H9 (cell line): ENCODE measurements around the gene DACH1. TPM values are rescaled to one million over a fixed set of nuclear protein-coding genes. Genes with fewer than 3 reads are reported as not detected.

Source experiments
- DNase-seq: peaks from one replicate; pipeline ENCODE4 v3.0.0-alpha.2; 2017
- H2AFZ ChIP-seq: one replicate; pipeline ENCODE4 v1.6.1; 2013; ENCODE audit warnings: mild to moderate bottlenecking, low read length, control low read depth, moderate library complexity
- H2AK5ac ChIP-seq: 2 replicates; pipeline ENCODE4 v1.6.1; 2013; ENCODE audit warnings: low read length, control low read depth, mixed read lengths; ENCODE audit not compliant: insufficient read length
- H2BK120ac ChIP-seq: one replicate; pipeline ENCODE4 v1.6.1; 2013; ENCODE audit warnings: low read depth, mild to moderate bottlenecking, low read length, control low read depth, inconsistent platforms; ENCODE audit not compliant: poor library complexity, severe bottlenecking
- H2BK12ac ChIP-seq: 2 replicates; pipeline ENCODE4 v1.6.1; 2013; ENCODE audit warnings: low read length, control low read depth, mixed read lengths, low read depth; ENCODE audit not compliant: insufficient read length
- H2BK15ac ChIP-seq: 2 replicates; pipeline ENCODE4 v1.6.1; 2013; ENCODE audit warnings: low read depth, low read length, control low read depth
- H2BK20ac ChIP-seq: one replicate; pipeline ENCODE4 v1.6.1; 2013; ENCODE audit warnings: low read depth, mild to moderate bottlenecking, low read length, control low read depth, inconsistent platforms; ENCODE audit not compliant: poor library complexity, severe bottlenecking
- H2BK5ac ChIP-seq: 2 replicates; pipeline ENCODE4 v1.6.1; 2013; ENCODE audit warnings: low read length, control low read depth, mixed read lengths; ENCODE audit not compliant: insufficient read length
- H3K14ac ChIP-seq: 2 replicates; pipeline ENCODE4 v1.6.1; 2013; ENCODE audit warnings: low read length, control low read depth; ENCODE audit not compliant: insufficient read depth
- H3K18ac ChIP-seq: 2 replicates; pipeline ENCODE4 v1.6.1; 2013; ENCODE audit warnings: low read depth, mild to moderate bottlenecking, mixed read lengths, low read length, control low read depth; ENCODE audit not compliant: insufficient read length
- H3K23ac ChIP-seq: 2 replicates; pipeline ENCODE4 v1.6.1; 2013; ENCODE audit warnings: low read length, control low read depth, mixed read lengths, low read depth; ENCODE audit not compliant: insufficient read length
- H3K23me2 ChIP-seq: 2 replicates; pipeline ENCODE4 v1.6.1; 2013; ENCODE audit warnings: low read depth, mild to moderate bottlenecking, mixed read lengths, low read length, control low read depth; ENCODE audit not compliant: insufficient read length, poor library complexity, severe bottlenecking
- H3K27ac ChIP-seq: 2 replicates; pipeline ENCODE4 v1.5.1; 2013; ENCODE audit warnings: low read length, control low read depth, mixed read lengths, low read depth; ENCODE audit not compliant: insufficient read length
- H3K27me3 ChIP-seq: 2 replicates; pipeline ENCODE4 v1.6.1; 2013; ENCODE audit warnings: low read length, control low read depth, inconsistent platforms; ENCODE audit not compliant: insufficient read depth
- H3K4ac ChIP-seq: 2 replicates; pipeline ENCODE4 v1.6.1; 2013; ENCODE audit warnings: low read depth, mild to moderate bottlenecking, control low read depth, inconsistent platforms, low read length, moderate library complexity
- H3K4me1 ChIP-seq: 2 replicates; pipeline ENCODE4 v1.6.1; 2013; ENCODE audit warnings: low read length, control low read depth, inconsistent platforms; ENCODE audit not compliant: insufficient read depth
- H3K4me2 ChIP-seq: 2 replicates; pipeline ENCODE4 v1.6.1; 2013; ENCODE audit warnings: low read length, control low read depth, mixed read lengths; ENCODE audit not compliant: insufficient read length, insufficient read depth
- H3K56ac ChIP-seq: 2 replicates; pipeline ENCODE4 v1.6.1; 2013; ENCODE audit warnings: low read depth, mild to moderate bottlenecking, mixed read lengths, low read length, control low read depth; ENCODE audit not compliant: insufficient read length
- H3K79me1 ChIP-seq: 2 replicates; pipeline ENCODE4 v1.6.1; 2013; ENCODE audit warnings: low read depth, mild to moderate bottlenecking, moderate library complexity, low read length, control low read depth, inconsistent platforms; ENCODE audit not compliant: insufficient read depth, poor library complexity, severe bottlenecking
- H3K79me2 ChIP-seq: 2 replicates; pipeline ENCODE4 v1.6.1; 2013; ENCODE audit warnings: low read length, control low read depth, inconsistent platforms; ENCODE audit not compliant: insufficient read depth
- H3K9ac ChIP-seq: 2 replicates; pipeline ENCODE4 v1.6.1; 2013; ENCODE audit warnings: low read length, control low read depth, mixed read lengths; ENCODE audit not compliant: insufficient read length; ENCODE audit errors: extremely low read depth
- H3K9me3 ChIP-seq: one replicate; pipeline ENCODE4 v1.6.1; 2013; ENCODE audit warnings: low read depth, low read length, inconsistent platforms; ENCODE audit not compliant: control insufficient read depth
- H3T11ph ChIP-seq: one replicate; pipeline ENCODE4 v1.6.1; 2013; ENCODE audit warnings: mild to moderate bottlenecking, low read length, control low read depth, inconsistent platforms
- H4K20me1 ChIP-seq: one replicate; pipeline ENCODE4 v1.6.1; 2013; ENCODE audit not compliant: control insufficient read depth, insufficient read length, insufficient read depth
- H4K5ac ChIP-seq: 2 replicates; pipeline ENCODE4 v1.6.1; 2013; ENCODE audit warnings: low read depth, mild to moderate bottlenecking, mixed read lengths, low read length, control low read depth; ENCODE audit not compliant: insufficient read length
- H4K8ac ChIP-seq: replicated peaks from 2 replicates; pipeline ENCODE4 v1.6.1; 2013; ENCODE audit warnings: low read length, control low read depth, mixed read lengths, low read depth; ENCODE audit not compliant: insufficient read length
- H4K91ac ChIP-seq: 2 replicates; pipeline ENCODE4 v1.6.1; 2013; ENCODE audit warnings: low read depth, mild to moderate bottlenecking, moderate library complexity, mixed read lengths, low read length, control low read depth; ENCODE audit not compliant: insufficient read length
- H3K27ac Mint-ChIP-seq, 3 experiments: 2 replicates in 2 of 3; 3 replicates in 1 of 3; pipeline ENCODE4 v1.8.0; 2020 to 2021; ENCODE audit warnings: mixed read lengths in 3 of 3, mild to moderate bottlenecking in 1 of 3, moderate library complexity in 1 of 3
- H3K27me3 Mint-ChIP-seq: 2 replicates; pipeline ENCODE4 v1.8.0; 2021; ENCODE audit warnings: low read depth, mild to moderate bottlenecking, moderate library complexity, mixed read lengths
- H3K36me3 Mint-ChIP-seq, 3 experiments: 2 replicates in 2 of 3; 3 replicates in 1 of 3; pipeline ENCODE4 v1.8.0; 2020 to 2021; ENCODE audit warnings: low read depth in 3 of 3, mixed read lengths in 3 of 3; ENCODE audit not compliant: insufficient read depth in 1 of 3
- H3K4me1 Mint-ChIP-seq, 2 experiments: 2 replicates each; pipeline ENCODE4 v1.8.0; 2020; ENCODE audit warnings: mixed read lengths in 2 of 2
- H3K4me3 Mint-ChIP-seq, 2 experiments: 2 replicates in 1 of 2; 3 replicates in 1 of 2; pipeline ENCODE4 v1.8.0; 2020 to 2021; ENCODE audit warnings: mild to moderate bottlenecking in 2 of 2, mixed read lengths in 2 of 2, moderate library complexity in 1 of 2
- H3K9me3 Mint-ChIP-seq, 2 experiments: 2 replicates in 1 of 2; 3 replicates in 1 of 2; pipeline ENCODE4 v1.8.0; 2020; ENCODE audit warnings: mild to moderate bottlenecking in 2 of 2, mixed read lengths in 2 of 2, moderate library complexity in 1 of 2
- CTCF ChIP-seq: fragments of 200-600 bp; sonication (generic); conservative IDR thresholded peaks from 3 replicates; pipeline ENCODE4 v1.8.0; 2021; ENCODE audit warnings: antibody characterized with exemption, mild to moderate bottlenecking
- WGBS: extraction: QIAGEN DNeasy Blood & Tissue Kit; methylation state at CpG from one replicate; pipeline ENCODE4 v1.1.7; 2013; ENCODE audit warnings: missing lambda C conversion rate, low lambda C conversion rate, mixed read lengths; ENCODE audit not compliant: insufficient read length; ENCODE audit errors: extremely low coverage; 5-methylcytosine and 5-hydroxymethylcytosine counted together
- total RNA-seq: library from RNA; stranded (reverse); gene quantifications from 2 replicates; pipeline ENCODE4 v1.2.1, GENCODE V29; 2021

Gene DACH1
- total RNA-seq, 1 experiment from 2014 or later: not detected

- no peak overlapping the region for H2BK12ac ChIP-seq
- no peak overlapping the region for H3K56ac ChIP-seq
- no peak overlapping the region for H2AFZ ChIP-seq
- no peaks in the 10 kb centered on the region for H4K20me1 ChIP-seq
- H2BK120ac ChIP-seq: no peak overlapping the region
- H4K91ac ChIP-seq: no peak overlapping the region
- no peak overlapping the region for H3K27ac ChIP-seq
- H3K4me3 Mint-ChIP-seq: no peak overlapping the region
- H3K9ac ChIP-seq: no peak overlapping the region
- no peaks in the 10 kb centered on the region for H3K36me3 Mint-ChIP-seq
- no peak overlapping the region for H2BK20ac ChIP-seq
- no peaks in the 10 kb centered on the region for H3K27me3 ChIP-seq
- H3K9me3 Mint-ChIP-seq: no peaks in the 10 kb centered on the region
- no peak overlapping the region for H2AK5ac ChIP-seq
- H4K8ac ChIP-seq: no peak overlapping the region
- H3K79me1 ChIP-seq: no peaks in the 10 kb centered on the region
- no peak overlapping the region for H3K27ac Mint-ChIP-seq
- no peak overlapping the region for H2BK5ac ChIP-seq
- no peak for TF ChIP-seq CTCF
- H3K9me3 ChIP-seq: no peaks in the 10 kb centered on the region
- H3K23me2 ChIP-seq: no peaks in the 10 kb centered on the region
- H4K5ac ChIP-seq: no peak overlapping the region
- H3K4me1 Mint-ChIP-seq: no peaks in the 10 kb centered on the region
- H3K79me2 ChIP-seq: no peaks in the 10 kb centered on the region
- H3K4me2 ChIP-seq: no peak overlapping the region
- H3K14ac ChIP-seq: no peak overlapping the region
- H3K18ac ChIP-seq: no peak overlapping the region
- no peak overlapping the region for H3K4ac ChIP-seq
- H3K4me1 ChIP-seq: no peaks in the 10 kb centered on the region
- no peak for DNase-seq
- H3T11ph ChIP-seq: no peak overlapping the region
- no peaks in the 10 kb centered on the region for H3K27me3 Mint-ChIP-seq
- WGBS: no CpG with 5 or more reads among the region's 6 CpGs
- H2BK15ac ChIP-seq: no peak overlapping the region
- H3K23ac ChIP-seq: no peak overlapping the region
These were observed 289.0 kb downstream of the DACH1 start for GRCh38 chr13:71578048-71578447.
